Ramos (cell line): ENCODE data around the gene JAKMIP1.

ENCODE experiments used
- in situ Hi-C: fragments of 300-500 bp; cut with MboI; formaldehyde crosslinking; loops from one replicate; pipeline ENCODE4 v1.14.3; 2022; ENCODE audit warnings: low sequenced_read_pairs; ENCODE audit not compliant: unreplicated experiment

Gene JAKMIP1

DNA sequence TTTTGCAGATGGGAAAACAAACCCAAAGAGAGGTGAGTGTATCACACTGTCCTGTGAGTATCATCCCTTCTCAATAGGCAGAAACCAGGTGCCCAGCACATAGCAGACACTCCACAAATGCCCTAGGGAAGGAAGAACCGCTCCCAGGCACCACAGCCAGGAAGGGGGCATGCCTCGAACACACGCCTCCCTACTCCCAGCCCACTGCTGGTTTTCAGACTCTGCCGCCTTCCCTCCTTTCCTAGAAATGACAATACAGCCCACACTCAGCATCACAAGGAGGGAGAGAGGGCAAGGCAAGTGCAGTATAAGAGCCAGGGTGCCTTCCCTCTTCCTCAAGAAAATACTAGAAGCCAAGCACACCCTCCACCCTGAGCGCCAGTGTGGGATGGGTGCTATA, 16.2 kb downstream of the JAKMIP1 start:
- in situ Hi-C loops = no loop called here

- in situ Hi-C loops = no loop called here
These were observed 16.6 kb downstream of the JAKMIP1 start for GRCh38 chr4:6183740-6184139.

GRCh38 chr4:6182376-6183280, 17.7 kb downstream of the JAKMIP1 start:
- in situ Hi-C loops = no loop called here

- in situ Hi-C loops = no loop called here
These were observed 19.3 kb downstream of the JAKMIP1 start for GRCh38 chr4:6180841-6181631.

GRCh38 chr4:6179362-6179761, 21.0 kb downstream of the JAKMIP1 start:
- in situ Hi-C loops = no loop called here

GRCh38 chr4:6178757-6179156, 21.6 kb downstream of the JAKMIP1 start:
- in situ Hi-C loops = no loop called here

DNA sequence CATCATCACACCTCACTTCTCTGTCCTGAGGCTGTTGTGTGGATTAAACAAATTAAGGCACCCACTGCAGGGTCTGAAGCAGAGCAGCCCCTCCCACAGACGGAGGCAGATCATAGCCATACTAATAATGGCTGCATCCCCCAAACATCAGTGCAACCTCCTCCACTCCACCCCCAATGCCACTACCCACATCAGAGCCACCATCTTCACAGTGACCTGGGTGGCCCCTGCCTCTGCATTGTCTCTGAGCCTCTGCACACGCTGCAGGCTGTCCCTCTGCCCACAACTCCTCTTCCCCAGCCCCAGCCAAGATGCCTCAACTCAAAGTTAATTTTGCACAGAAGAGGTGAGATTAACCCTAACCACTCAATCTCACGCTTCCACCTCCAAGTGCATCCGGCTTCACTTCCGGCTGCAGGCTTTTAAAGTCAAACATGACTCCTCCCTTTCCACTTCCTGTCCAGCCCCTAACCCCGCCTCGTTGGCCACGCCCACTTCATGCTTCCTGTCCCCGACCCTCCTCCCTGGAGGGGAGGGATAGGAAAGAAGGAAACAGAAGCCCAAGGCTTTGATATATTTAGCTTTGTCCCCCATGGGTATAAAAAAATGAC, 22.7 kb downstream of the JAKMIP1 start:
- in situ Hi-C loops = no loop called here

- in situ Hi-C loops = no loop called here
These were observed 24.9 kb downstream of the JAKMIP1 start for GRCh38 chr4:6175426-6175825.

GRCh38 chr4:6172927-6173200, 27.5 kb downstream of the JAKMIP1 start:
- in situ Hi-C loops = no loop called here

- in situ Hi-C loops = no loop called here
These were observed 28.0 kb downstream of the JAKMIP1 start for GRCh38 chr4:6172093-6172926.

DNA sequence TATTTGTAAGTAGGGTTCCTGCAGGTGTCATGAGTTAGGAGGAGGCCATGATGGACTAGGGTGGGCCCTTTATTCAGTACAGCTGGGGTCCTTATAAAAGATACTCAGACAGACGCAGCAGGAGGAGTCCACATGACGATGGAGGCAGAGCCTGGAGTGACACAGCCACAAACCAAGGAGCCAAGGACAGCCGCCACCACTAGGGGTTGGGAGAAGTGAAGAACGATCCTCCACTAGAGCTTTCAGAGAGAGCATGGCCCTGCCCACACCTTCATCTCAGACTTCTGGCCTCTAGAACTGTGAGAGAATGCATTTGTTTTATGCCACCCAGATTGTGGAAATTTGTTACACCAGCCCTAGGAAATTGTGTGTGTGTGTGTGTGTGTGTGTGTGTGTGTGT, 31.1 kb downstream of the JAKMIP1 start:
- in situ Hi-C loops = no loop called here

DNA sequence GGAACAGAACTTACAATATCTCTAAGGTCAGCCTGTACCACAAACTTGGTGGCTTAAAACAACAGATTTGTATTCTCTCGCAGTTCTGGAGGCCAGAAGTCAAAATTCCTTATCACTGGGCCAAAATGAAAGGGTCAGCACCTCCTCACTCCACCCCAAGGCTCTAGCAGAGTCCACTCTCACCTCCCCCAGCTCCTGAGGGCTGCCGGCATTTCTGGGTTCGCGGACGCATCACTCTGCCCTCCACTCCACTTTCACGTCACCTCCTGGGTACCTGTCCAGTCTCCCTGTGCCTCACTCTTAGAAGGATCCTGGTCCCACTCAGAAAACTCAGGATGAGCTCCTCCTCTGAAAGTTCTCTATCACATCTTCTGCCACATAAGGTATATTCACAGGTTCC, 34.6 kb downstream of the JAKMIP1 start:
- in situ Hi-C loops = no loop called here

- in situ Hi-C loops = no loop called here
These were observed 37.5 kb downstream of the JAKMIP1 start for GRCh38 chr4:6162885-6163284.

- in situ Hi-C loops = no loop called here
These were observed 38.4 kb downstream of the JAKMIP1 start for GRCh38 chr4:6161921-6162464.

DNA sequence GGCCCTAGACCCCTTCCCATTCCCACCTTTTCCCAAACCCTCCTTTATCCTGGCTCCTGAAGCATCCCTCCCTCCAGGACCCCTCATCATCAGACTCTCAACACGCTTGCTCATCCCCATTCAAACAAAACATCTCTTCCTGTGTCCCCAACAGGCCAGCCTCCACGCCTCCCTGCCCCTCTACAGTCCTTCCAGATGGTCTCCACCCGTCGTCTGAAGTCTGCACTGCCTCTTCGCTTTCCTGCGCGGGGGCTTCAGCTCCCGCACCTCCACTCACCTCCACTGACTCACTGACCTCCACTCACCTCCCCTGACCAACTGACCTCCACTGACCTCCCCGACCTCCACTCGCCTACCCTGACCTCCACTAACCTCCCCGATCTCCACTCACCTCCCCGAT, 39.8 kb downstream of the JAKMIP1 start:
- in situ Hi-C loops = no loop called here

DNA sequence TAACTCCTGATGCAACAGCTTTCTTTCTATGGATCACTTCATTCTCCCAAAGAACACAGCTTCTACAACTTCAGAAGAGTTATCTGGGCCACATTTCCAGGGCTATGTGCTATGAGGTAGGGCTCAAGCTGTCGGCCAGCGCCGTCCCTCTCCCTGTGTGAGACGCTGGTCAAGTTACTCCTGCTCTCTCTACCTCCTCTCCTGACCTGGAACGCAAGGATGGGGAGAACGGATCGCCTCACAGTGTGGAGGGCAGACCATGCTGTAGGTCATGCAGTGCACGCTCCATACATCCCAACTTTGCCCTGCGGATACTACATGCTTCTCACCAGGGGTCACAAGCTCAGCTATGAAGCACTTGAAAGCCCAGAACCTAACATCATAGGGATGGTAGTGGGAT, 42.4 kb downstream of the JAKMIP1 start:
- in situ Hi-C loops = no loop called here

DNA sequence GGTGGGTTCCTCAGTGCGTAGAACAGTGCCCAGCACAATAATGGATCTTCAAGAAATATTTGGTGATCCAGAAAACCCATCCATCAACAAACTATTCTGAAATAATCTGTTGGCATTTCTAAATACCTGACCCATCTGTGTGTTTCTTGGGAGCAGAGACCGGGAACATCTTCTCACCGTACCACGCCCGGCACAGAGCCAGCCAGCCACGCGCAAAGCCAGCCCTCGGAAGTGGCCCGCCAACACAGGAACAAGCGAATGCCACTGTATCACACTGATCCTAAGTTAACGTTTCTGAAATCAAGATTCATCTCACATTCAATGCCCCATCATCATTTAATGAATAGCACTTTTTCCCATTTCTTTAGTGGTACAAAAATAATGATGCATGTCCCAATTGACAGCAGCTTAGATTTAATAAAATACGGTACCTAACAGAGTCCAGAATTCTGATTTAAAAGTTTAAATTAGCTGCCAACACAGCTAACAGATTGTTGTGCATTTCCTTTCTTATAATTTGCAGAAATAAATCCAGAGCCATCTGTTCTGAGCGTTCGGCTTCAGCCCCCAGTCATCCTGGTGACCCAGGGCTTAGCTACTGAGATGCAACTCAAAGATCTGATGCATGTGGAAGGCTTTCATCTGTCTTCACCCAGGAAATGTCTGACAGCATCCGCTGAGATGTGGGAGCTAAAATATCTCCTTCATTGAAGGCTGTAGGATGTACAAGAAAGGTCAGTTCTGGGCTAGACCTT, 44.2 kb downstream of the JAKMIP1 start:
- in situ Hi-C loops = no loop called here

GRCh38 chr4:6154875-6155274, 45.5 kb downstream of the JAKMIP1 start:
- in situ Hi-C loops = no loop called here

DNA sequence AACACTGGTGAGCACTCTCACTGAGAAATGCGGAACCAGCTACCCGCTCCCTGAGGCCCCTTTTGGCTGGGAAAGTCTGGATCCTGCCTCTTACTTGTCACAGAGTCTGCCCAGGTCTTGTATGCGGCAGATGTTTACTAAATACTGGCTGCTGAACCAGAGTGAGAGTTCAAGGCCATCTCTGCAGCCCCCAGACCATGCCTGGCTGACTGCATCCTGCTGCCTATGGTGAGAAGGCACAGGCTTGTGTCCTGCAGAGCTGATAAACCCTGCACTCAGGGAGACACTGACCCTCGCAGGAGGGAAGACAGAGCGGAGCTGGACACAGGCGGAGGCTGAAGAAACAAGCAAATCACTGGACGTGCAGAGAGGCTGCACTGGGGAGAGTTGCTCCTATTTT, 46.5 kb downstream of the JAKMIP1 start:
- in situ Hi-C loops = no loop called here
